PC-3 (cell line): ENCODE data around the gene LRRC8C.

Experiments used
- CTCF ChIP-seq: fragments of 300-600 bp; sonication (generic); conservative IDR thresholded peaks from 2 replicates; pipeline ENCODE4 v1.5.1; 2017; ENCODE audit warnings: antibody characterized with exemption, low read depth, mild to moderate bottlenecking, low read length
- EZH2phosphoT487 ChIP-seq: fragments of 300-600 bp; sonication (generic); IDR thresholded peaks from 2 replicates; pipeline ENCODE4 v1.6.1; 2018; ENCODE audit warnings: mild to moderate bottlenecking, antibody characterized with exemption, low read length, borderline replicate concordance

GRCh38 chr1:89723144-89723543, 90.2 kb downstream of the LRRC8C start:
- TF ChIP-seq CTCF = no peak
- no peak for TF ChIP-seq EZH2phosphoT487
